ENCODE results near the gene PRXL2A. TPM values are rescaled to one million over a fixed set of nuclear protein-coding genes. Genes with fewer than 3 reads are reported as not detected.

Gene PRXL2A
- total RNA-seq, 1 donor from 2014 or later = 13.2 TPM

GRCh38 chr10:80397014-80397413 lies 11.3 kb upstream of the PRXL2A start:
- H3K27ac Mint-ChIP-seq = no peak overlapping the region
- intact Hi-C loops (cut with micrococcal nuclease) = no loop called here
- peaks cover 6% of the 10 kb centered on the region for H3K27me3 Mint-ChIP-seq (ENCODE audit: insufficient read depth)

DNA sequence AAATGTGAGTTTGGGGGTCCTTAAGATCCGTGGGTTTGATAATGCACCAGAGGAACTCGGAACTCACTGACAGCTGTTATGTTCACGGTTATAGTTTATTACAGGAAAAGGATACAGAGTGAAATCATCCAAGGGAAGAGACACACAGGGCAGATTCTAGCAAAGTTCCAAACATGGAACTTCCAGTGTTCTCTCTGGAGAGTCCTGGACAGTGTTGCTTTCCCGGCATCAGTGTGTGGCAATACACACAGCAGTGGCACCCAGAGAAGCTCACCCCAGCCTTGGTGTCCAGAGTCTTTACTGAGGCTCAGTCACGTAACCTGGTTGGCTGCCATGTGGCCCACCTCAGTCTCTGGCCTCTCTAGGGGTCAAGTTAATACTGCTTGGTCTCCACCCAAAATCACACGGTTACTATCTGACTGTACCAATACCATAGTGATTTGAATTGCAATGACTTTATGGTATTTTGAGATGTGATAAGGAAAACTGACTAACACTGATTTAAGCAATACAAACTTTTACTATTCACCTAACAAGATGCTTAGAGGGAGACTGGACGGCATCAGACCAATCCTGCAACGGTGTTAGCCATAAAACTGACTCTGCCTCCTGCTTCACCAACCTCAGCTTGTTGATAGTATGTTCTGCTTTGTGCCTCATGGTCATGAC lies 8.1 kb upstream of the PRXL2A start:
- Mint-ChIP-seq H3K27me3 (ENCODE audit: insufficient read depth) (peaks cover 10% of the 10 kb centered on the region), H3K9me3 (no peaks in the 10 kb centered on the region), H3K4me1 (ENCODE audit: low read depth) (no peaks in the 10 kb centered on the region), H3K36me3 (ENCODE audit: low read depth) (no peaks in the 10 kb centered on the region), H3K4me3 (no peak overlapping the region), H3K27ac (no peak overlapping the region)
- intact Hi-C loops (cut with micrococcal nuclease) = no loop called here
- no peak for DNase-seq (ENCODE audit: low spot score)

More at GRCh38 chr10:80397014-80397413, 11.3 kb upstream of the PRXL2A start:
- H3K4me1 Mint-ChIP-seq (ENCODE audit: low read depth) = no peaks in the 10 kb centered on the region
- H3K9me3 Mint-ChIP-seq = no peaks in the 10 kb centered on the region
- no peaks in the 10 kb centered on the region for H3K36me3 Mint-ChIP-seq (ENCODE audit: low read depth)
- no peak overlapping the region for H3K4me3 Mint-ChIP-seq
- no peak for DNase-seq (ENCODE audit: low spot score)

GRCh38 chr10:80405035-80405434 lies 3.3 kb upstream of the PRXL2A start:
- intact Hi-C loops (cut with micrococcal nuclease) = loop anchor here (5.0 kb wide), 1 partner anchor 198 kb away; the partner anchor contains the start of gene ANXA11
- no peaks in the 10 kb centered on the region for H3K9me3 Mint-ChIP-seq
- no peak overlapping the region for H3K27ac Mint-ChIP-seq
- H3K4me1 Mint-ChIP-seq (ENCODE audit: low read depth) = peaks cover 9% of the 10 kb centered on the region
- peaks cover 21% of the 10 kb centered on the region for H3K27me3 Mint-ChIP-seq (ENCODE audit: insufficient read depth)
- H3K4me3 Mint-ChIP-seq = no peak overlapping the region
- H3K36me3 Mint-ChIP-seq (ENCODE audit: low read depth) = no peaks in the 10 kb centered on the region
- no peak for DNase-seq (ENCODE audit: low spot score)

- H3K9me3 Mint-ChIP-seq = no peaks in the 10 kb centered on the region
- no peak overlapping the region for H3K4me3 Mint-ChIP-seq
- H3K27ac Mint-ChIP-seq = no peak overlapping the region
- DNase-seq (ENCODE audit: low spot score) = no peak
- peaks cover 20% of the 10 kb centered on the region for H3K27me3 Mint-ChIP-seq (ENCODE audit: insufficient read depth)
- intact Hi-C loops (cut with micrococcal nuclease) = loop anchor here (2.0 to 5.0 kb wide), 2 partner anchors 23 to 198 kb away; partner anchors contain the start of gene ANXA11
- peaks cover 11% of the 10 kb centered on the region for H3K4me1 Mint-ChIP-seq (ENCODE audit: low read depth)
- peaks cover under 1% of the 10 kb centered on the region for H3K36me3 Mint-ChIP-seq (ENCODE audit: low read depth)
These were observed 2.7 kb upstream of the PRXL2A start for GRCh38 chr10:80405626-80406025.

DNA sequence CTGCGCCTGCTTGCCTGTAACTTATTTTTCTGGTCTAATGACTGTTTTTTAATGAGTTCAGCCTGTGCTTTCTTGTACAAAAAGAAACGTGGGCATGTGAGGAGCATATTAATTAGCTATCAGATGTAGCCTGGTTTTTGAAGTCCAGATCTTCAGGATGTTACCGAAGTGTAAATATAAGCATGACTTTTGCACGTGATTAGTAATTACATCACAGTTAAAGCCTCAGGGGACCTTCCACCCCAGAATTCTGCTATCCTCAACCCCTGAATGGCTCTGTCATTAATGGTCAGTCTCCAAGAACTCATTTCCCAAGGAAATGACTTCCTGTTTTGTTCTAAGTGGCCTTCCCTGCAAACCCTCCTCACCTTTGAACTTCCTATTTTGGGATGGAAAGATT lies 2.1 kb upstream of the PRXL2A start:
- H3K27ac Mint-ChIP-seq = no peak overlapping the region
- no peak overlapping the region for H3K4me3 Mint-ChIP-seq
- peaks cover 3% of the 10 kb centered on the region for H3K36me3 Mint-ChIP-seq (ENCODE audit: low read depth)
- H3K4me1 Mint-ChIP-seq (ENCODE audit: low read depth) = peaks cover 15% of the 10 kb centered on the region
- H3K27me3 Mint-ChIP-seq (ENCODE audit: insufficient read depth) = peaks cover 20% of the 10 kb centered on the region
- intact Hi-C loops (cut with micrococcal nuclease) = loop anchor here (2.0 to 5.0 kb wide), 2 partner anchors 23 to 199 kb away; partner anchors contain the start of gene ANXA11
- DNase-seq (ENCODE audit: low spot score) = no peak
- H3K9me3 Mint-ChIP-seq = no peaks in the 10 kb centered on the region

- no peaks in the 10 kb centered on the region for H3K9me3 Mint-ChIP-seq
- DNase-seq (ENCODE audit: low spot score) = peak; percentile 16
- H3K4me1 Mint-ChIP-seq (ENCODE audit: low read depth) = peaks cover 22% of the 10 kb centered on the region
- peaks cover 20% of the 10 kb centered on the region for H3K27me3 Mint-ChIP-seq (ENCODE audit: insufficient read depth)
- intact Hi-C loops (cut with micrococcal nuclease) = loop anchor here (1.0 to 5.0 kb wide), 4 partner anchors 25 to 201 kb away; partner anchors contain the start of gene ANXA11
- H3K27ac Mint-ChIP-seq = peak overlapping the region; percentile 93
- H3K36me3 Mint-ChIP-seq (ENCODE audit: low read depth) = peaks cover 3% of the 10 kb centered on the region
- peak overlapping the region; percentile 89 for H3K4me3 Mint-ChIP-seq
These were observed 524 bp upstream of the PRXL2A start for GRCh38 chr10:80407812-80408241.

DNA sequence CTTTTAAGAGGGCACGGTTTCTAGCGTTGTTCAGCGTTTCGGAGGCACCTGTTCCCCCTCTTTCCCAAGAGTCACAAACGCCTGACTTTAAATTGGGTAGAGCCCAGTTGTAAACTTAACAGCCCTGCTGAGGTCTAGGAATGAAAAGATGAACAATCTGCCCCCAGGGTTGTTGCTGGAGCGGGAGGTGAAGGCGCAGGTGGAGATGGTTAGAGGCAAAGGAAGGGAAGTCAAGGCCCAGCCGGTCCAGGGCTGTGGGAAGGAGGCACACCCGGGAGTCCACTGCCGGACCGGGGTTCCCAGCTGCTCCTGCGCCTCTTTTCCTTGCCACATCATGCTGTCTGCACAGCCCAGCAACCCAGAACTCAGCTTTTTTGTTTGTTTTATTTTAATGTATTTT lies 770 bp downstream of the PRXL2A start:
- no peak for DNase-seq (ENCODE audit: low spot score)
- Mint-ChIP-seq H3K4me3 (peak overlapping the region; percentile 70), H3K27ac (no peak overlapping the region), H3K27me3 (ENCODE audit: insufficient read depth) (peaks cover 20% of the 10 kb centered on the region), H3K4me1 (ENCODE audit: low read depth) (peaks cover 30% of the 10 kb centered on the region), H3K9me3 (no peaks in the 10 kb centered on the region), H3K36me3 (ENCODE audit: low read depth) (peaks cover 3% of the 10 kb centered on the region)
- intact Hi-C loops (cut with micrococcal nuclease) = loop anchor here (2.0 to 5.0 kb wide), 2 partner anchors 36 to 202 kb away; partner anchors contain the start of gene ANXA11

- Mint-ChIP-seq H3K36me3 (ENCODE audit: low read depth) (peaks cover 3% of the 10 kb centered on the region), H3K27ac (no peak overlapping the region), H3K9me3 (no peaks in the 10 kb centered on the region), H3K4me3 (peak overlapping the region; percentile 70), H3K4me1 (ENCODE audit: low read depth) (peaks cover 30% of the 10 kb centered on the region), H3K27me3 (ENCODE audit: insufficient read depth) (peaks cover 18% of the 10 kb centered on the region)
- intact Hi-C loops (cut with micrococcal nuclease) = no loop called here
- DNase-seq (ENCODE audit: low spot score) = no peak
These were observed 1.8 kb downstream of the PRXL2A start for GRCh38 chr10:80410122-80410521.

DNA sequence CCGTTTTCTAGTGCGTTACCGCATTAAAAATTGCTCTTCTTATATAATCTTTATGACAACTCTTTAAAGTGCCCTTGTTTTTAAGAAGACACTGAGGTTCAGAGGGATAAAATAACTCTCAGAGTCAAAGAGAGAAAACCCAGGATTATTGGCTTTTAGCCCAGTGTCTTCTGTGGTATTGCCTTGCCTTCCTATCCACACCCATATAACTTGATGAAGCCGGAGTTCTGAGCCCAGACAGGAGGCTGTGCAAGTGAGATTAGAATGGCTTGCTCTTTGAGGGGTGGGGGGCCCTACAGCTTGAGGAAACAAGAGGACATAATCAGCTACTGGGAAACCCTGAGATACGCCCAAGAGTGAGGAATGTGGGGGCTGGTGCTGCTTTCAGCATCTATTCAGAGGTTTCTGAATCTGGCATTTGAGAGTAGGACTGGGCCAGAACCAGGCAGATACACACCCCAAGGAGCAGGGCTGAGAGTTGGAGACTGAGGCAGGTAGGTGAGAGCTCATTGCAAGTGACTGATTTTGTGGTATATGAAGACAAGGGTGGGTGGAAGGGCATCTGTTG lies 2.3 kb downstream of the PRXL2A start:
- no peak for DNase-seq (ENCODE audit: low spot score)
- peaks cover 30% of the 10 kb centered on the region for H3K4me1 Mint-ChIP-seq (ENCODE audit: low read depth)
- intact Hi-C loops (cut with micrococcal nuclease) = no loop called here
- peaks cover 13% of the 10 kb centered on the region for H3K27me3 Mint-ChIP-seq (ENCODE audit: insufficient read depth)
- H3K27ac Mint-ChIP-seq = no peak overlapping the region
- H3K9me3 Mint-ChIP-seq = no peaks in the 10 kb centered on the region
- H3K36me3 Mint-ChIP-seq (ENCODE audit: low read depth) = peaks cover 3% of the 10 kb centered on the region
- no peak overlapping the region for H3K4me3 Mint-ChIP-seq

DNA sequence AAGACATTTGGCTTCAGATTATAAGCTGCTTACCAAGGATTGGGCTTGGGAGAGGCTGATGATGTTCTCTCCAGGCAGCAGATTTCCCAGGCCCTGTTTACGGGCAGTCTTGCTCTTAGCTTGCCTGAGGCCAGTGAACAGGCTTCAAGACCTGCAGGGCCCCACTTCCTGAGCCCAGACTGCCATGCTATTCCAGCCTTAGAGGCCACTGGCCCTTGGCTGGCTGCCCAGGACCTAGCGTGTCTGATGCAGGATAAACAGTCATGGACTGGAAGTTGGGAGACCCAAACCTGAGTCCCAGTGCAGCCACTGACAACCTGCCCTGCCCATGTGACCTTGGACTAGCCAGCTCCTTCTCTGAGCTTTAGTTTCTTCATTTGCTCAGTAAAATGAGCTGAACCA lies 2.9 kb downstream of the PRXL2A start:
- Mint-ChIP-seq H3K4me3 (no peak overlapping the region), H3K27me3 (ENCODE audit: insufficient read depth) (peaks cover 9% of the 10 kb centered on the region), H3K4me1 (ENCODE audit: low read depth) (peaks cover 30% of the 10 kb centered on the region), H3K36me3 (ENCODE audit: low read depth) (peaks cover 3% of the 10 kb centered on the region), H3K27ac (no peak overlapping the region), H3K9me3 (no peaks in the 10 kb centered on the region)
- intact Hi-C loops (cut with micrococcal nuclease) = no loop called here
- no peak for DNase-seq (ENCODE audit: low spot score)

DNA sequence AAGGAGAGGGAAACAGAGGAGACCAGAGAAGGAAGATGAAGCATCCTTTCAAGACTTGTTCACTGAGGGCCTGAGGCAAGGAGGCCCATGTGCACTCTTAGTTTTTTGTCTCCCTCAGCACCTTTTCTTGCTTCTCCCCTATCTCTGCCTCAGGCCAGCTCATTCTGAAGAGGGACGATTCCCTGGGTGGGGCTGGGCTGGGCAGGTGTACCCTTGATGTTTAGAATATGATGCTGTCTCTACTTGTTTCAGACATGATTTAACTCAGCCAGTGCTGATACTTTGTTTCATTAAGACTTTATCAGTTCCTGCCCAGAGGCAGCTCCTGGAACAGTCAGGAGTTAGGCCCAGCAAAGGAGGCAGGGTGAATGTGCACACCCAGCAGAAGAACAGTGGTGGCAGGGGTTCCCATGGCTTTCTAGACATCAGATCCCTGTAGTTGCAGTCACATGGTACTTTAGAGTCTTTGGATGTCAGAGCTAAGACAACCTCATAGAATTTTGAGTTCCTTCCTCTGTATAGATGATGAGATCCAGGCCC lies 3.4 kb downstream of the PRXL2A start:
- no peak for DNase-seq (ENCODE audit: low spot score)
- Mint-ChIP-seq H3K36me3 (ENCODE audit: low read depth) (peaks cover 3% of the 10 kb centered on the region), H3K9me3 (no peaks in the 10 kb centered on the region), H3K27ac (no peak overlapping the region), H3K4me3 (no peak overlapping the region), H3K4me1 (ENCODE audit: low read depth) (peaks cover 30% of the 10 kb centered on the region), H3K27me3 (ENCODE audit: insufficient read depth) (peaks cover 7% of the 10 kb centered on the region)
- intact Hi-C loops (cut with micrococcal nuclease) = no loop called here

DNA sequence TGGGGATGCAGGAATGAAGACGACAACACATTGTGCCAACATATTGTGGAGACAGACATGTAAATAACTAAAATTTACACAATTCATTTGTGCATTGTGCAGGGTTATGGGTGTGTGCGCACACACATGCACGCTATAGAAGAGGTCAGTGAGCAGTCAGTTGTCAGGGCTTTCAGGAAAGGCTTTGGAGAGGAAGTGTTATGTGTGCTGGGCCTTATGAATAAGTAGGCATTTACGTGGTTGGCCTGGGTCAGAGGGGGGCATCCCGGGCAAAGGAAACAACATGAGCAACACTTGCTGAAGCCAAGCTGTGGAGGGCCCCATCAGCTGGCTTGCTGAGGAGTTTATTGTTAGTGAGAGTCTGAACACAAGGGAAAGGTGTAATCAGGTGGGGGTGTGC lies 4.1 kb downstream of the PRXL2A start:
- Mint-ChIP-seq H3K27ac (peak overlapping the region; percentile 0), H3K4me3 (no peak overlapping the region), H3K4me1 (ENCODE audit: low read depth) (peaks cover 28% of the 10 kb centered on the region), H3K27me3 (ENCODE audit: insufficient read depth) (peaks cover 5% of the 10 kb centered on the region), H3K9me3 (no peaks in the 10 kb centered on the region), H3K36me3 (ENCODE audit: low read depth) (peaks cover 3% of the 10 kb centered on the region)
- no peak for DNase-seq (ENCODE audit: low spot score)
- intact Hi-C loops (cut with micrococcal nuclease) = no loop called here
